ENCODE results near the gene TEKTIP1. TPM values are rescaled to one million over a fixed set of nuclear protein-coding genes. Genes with fewer than 3 reads are reported as not detected.
"Not testable (repeated sequence)": the region's sequence is repeated elsewhere in the genome, so short reads cannot be mapped to it uniquely, and the experiment has no call there.

Gene TEKTIP1
- polyA plus RNA-seq, 3 donors = 3.5 to 5.0 (median 4.3) TPM

GRCh38 chr19:3578390-3578789 lies 39.4 kb downstream of the TEKTIP1 start:
- no peak for DNase-seq (ENCODE audit: low read depth in 3 of 3, low spot score in 2 of 3)

- DNase-seq (ENCODE audit: low read depth in 3 of 3, low spot score in 2 of 3) = no peak
Measured at GRCh38 chr19:3580156-3580934, 41.4 kb downstream of the TEKTIP1 start.

DNA sequence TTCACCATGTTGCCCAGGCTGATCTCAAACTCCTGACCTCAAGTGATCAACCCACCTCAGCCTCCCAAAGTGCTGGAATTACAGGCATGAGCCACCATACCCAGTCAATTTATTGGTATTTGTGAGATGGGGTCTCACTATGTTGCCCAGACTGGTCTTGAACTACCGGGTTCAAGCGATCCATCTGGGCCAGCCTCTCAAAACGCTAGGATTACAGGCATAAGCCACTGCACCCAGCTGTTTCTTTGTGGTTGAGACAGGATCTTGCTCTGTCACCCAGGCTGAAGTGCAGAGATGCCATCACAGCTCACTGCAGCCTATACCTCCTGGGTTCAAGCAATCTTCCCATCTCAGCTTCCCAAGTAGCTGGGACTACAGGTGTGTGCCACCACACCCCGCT lies 42.8 kb downstream of the TEKTIP1 start:
- not testable (repeated sequence) for DNase-seq (ENCODE audit: low read depth in 3 of 3, low spot score in 2 of 3)

DNA sequence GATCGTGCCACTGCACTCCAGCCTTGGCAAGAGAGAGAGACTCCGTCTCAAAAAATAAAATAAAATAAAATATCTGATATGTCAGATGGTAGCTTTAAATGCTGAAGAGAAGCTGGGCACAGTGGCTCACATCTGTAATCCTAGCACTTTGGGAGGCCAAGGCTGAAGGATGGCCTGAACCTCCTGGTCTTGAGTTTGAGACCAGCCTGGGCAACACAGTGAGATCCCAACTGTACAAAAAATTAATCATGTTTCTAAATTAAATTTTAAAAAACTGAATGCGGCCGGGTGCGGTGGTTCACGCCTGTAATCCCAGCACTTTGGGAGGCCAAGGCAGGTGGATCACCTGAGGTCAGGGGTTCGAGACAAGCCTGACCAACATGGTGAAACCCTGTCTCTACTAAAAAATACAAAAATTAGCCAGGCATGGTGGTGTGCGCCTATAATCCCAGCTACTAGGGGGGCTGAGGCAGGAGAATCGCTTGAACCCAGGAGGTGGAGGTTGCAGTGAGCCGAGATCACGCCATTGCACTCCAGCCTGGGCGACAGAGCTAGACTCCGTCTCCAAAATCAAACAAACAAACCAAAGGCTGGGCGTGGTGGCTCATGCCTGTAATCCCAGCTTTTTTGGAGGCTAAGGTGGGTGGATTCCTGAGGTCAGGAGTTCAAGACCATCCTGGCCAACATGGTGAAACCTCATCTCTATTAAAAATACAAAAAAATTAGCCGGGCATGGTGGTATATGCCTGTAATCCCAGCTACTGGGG lies 45.2 kb downstream of the TEKTIP1 start:
- not testable (repeated sequence) for DNase-seq (ENCODE audit: low read depth in 3 of 3, low spot score in 2 of 3)

GRCh38 chr19:3585301-3586126 lies 46.5 kb downstream of the TEKTIP1 start, which contains the start of gene GIPC3:
Gene GIPC3, plus strand, starts transcription at chr19:3585478. Its CDS starts 120 bp downstream, at chr19:3585598.
- DNase-seq (ENCODE audit: low read depth in 3 of 3, low spot score in 2 of 3) = no peak

DNA sequence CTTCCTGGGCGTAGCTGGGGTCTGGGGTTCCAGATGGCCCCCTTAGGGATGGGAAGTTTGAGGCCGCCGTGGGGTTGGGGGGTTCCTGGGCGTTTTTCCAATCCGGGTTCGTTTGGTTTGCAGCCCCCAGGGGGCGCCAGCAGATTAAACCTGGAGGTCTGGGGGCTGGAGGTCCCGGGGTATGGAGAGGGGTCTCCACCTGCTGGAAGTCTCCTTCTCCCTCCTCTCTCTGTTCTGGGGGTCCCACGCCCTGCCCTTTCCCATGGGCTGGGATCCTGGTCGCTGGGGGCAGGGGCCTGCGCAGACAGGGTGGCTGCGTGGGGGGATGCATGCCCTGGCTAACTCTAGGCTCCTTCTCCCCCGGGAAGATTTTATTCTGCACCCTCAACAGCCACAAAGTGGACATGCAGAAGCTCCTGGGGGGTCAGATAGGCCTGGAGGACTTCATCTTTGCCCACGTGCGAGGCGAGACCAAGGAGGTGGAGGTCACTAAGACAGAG lies 47.2 kb downstream of the TEKTIP1 start:
- no peak for DNase-seq (ENCODE audit: low read depth in 3 of 3, low spot score in 2 of 3)

GRCh38 chr19:3586707-3587346 lies 47.9 kb downstream of the TEKTIP1 start:
- DNase-seq (ENCODE audit: low read depth in 3 of 3, low spot score in 2 of 3) = no peak

GRCh38 chr19:3589439-3589838 lies 50.5 kb downstream of the TEKTIP1 start:
- DNase-seq (ENCODE audit: low read depth in 3 of 3, low spot score in 2 of 3) = no peak

GRCh38 chr19:3589949-3590348 lies 51.0 kb downstream of the TEKTIP1 start:
- no peak for DNase-seq (ENCODE audit: low read depth in 3 of 3, low spot score in 2 of 3)

GRCh38 chr19:3590991-3591659 lies 52.2 kb downstream of the TEKTIP1 start:
- no peak for DNase-seq (ENCODE audit: low read depth in 3 of 3, low spot score in 2 of 3)

DNA sequence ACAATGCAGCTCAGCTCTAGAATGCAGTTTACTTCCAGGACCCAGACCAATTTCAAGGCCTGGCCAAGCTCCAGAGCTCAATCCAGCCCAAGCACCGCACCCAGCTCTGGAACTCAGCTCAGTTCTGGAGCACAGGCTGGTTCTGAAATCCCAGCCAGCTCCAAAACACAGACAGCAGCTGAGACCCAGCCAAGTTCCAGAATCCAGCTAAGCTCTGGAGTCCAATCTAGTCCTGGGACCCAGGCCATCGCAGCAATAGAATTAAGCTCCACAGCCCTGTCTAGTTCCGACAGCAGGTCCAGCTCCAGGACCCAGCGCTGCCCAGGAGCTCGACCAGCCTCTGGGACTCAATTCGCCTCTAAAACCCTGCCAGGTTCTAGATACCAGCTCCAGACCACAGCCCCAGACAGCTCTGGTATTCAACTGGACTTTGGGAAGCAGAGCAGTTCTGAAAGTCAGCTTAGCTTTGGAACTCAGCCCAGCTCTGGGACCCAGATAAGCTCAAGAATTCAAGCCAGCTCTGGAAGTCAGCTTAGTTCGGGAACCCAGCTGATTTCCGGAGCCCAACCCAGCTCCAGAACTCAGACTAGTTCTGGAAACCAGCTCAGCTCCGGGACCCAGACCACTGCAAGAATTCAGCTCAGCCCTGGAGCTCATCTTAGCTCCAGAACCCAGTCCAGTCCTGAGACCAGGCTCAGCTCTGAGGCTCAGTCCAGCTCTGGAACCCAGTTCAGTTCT lies 53.1 kb downstream of the TEKTIP1 start:
- no peak for DNase-seq (ENCODE audit: low read depth in 3 of 3, low spot score in 2 of 3)

DNA sequence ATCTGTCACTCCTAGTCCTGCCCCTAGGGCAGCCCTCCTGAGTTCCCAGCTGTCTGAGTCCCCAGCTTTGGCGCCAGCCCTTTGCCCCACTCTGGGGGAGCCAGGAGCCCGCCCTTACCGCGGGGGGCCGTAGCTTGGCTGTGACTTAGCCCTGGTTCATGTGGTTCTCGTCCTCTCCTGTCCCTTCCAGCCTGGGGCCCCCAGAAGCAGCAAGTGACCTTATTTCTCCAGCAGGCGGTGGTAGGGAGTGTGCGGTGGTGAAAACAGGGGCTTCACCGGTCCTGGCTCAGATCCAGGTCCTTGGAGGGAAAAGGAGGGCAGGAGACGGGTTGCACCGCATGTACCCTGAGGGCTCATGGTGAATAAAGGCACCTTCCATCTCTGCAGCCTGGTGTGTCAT lies 54.2 kb downstream of the TEKTIP1 start:
- DNase-seq (ENCODE audit: low read depth in 3 of 3, low spot score in 2 of 3) = no peak

Other genes starting within 250 kb of the TEKTIP1 start
- gene NFIC, start 172.6 kb upstream of the TEKTIP1 start, polyA plus RNA-seq (ENCODE audit: insufficient read length in 3 of 3) = 10 to 100 TPM; 16.2 to 20.4 (median 19.4) TPM
- gene SMIM24, start 58.6 kb upstream of the TEKTIP1 start, polyA plus RNA-seq (ENCODE audit: insufficient read length in 3 of 3) = 100 to 1,000 TPM; 436 to 628 (median 553) TPM
- not detected for gene SMIM44, start 55.7 kb upstream of the TEKTIP1 start, polyA plus RNA-seq (ENCODE audit: insufficient read length in 3 of 3)
- gene DOHH, start 38.5 kb upstream of the TEKTIP1 start, polyA plus RNA-seq (ENCODE audit: insufficient read length in 3 of 3) = 1 to 10 TPM; 5.8 to 7.0 (median 6.7) TPM
- 10 to 100 TPM; 40.2 to 48.1 (median 47.1) TPM for gene FZR1, start 32.9 kb upstream of the TEKTIP1 start, polyA plus RNA-seq (ENCODE audit: insufficient read length in 3 of 3)
- 10 to 100 TPM; 47.2 to 53.4 (median 48.2) TPM for gene MFSD12, start 18.4 kb downstream of the TEKTIP1 start, polyA plus RNA-seq (ENCODE audit: insufficient read length in 3 of 3)
- 10 to 100 TPM; 63.7 to 75.9 (median 64.9) TPM for gene HMG20B, start 33.8 kb downstream of the TEKTIP1 start, polyA plus RNA-seq (ENCODE audit: insufficient read length in 3 of 3)
- 1 to 10 TPM; 1.9 to 3.1 (median 2.8) TPM for gene GIPC3, start 46.3 kb downstream of the TEKTIP1 start, polyA plus RNA-seq (ENCODE audit: insufficient read length in 3 of 3)
- 1 to 10 TPM; 2.1 to 2.6 (median 2.3) TPM for gene TBXA2R, start 67.7 kb downstream of the TEKTIP1 start, polyA plus RNA-seq (ENCODE audit: insufficient read length in 3 of 3)
- gene CACTIN, start 87.6 kb downstream of the TEKTIP1 start, polyA plus RNA-seq (ENCODE audit: insufficient read length in 3 of 3) = 10 to 100 TPM; 17.8 to 19.3 (median 18.6) TPM
- gene PIP5K1C, start 161.3 kb downstream of the TEKTIP1 start, polyA plus RNA-seq (ENCODE audit: insufficient read length in 3 of 3) = 10 to 100 TPM; 16.9 to 19.5 (median 19.3) TPM
- gene TJP3, start 169.2 kb downstream of the TEKTIP1 start, polyA plus RNA-seq (ENCODE audit: insufficient read length in 3 of 3) = 1 to 10 TPM; 6.5 to 9.4 (median 9.1) TPM
- 10 to 100 TPM; 10.3 to 11.6 (median 11.3) TPM for gene APBA3, start 222.5 kb downstream of the TEKTIP1 start, polyA plus RNA-seq (ENCODE audit: insufficient read length in 3 of 3)
- gene MRPL54, start 223.5 kb downstream of the TEKTIP1 start, polyA plus RNA-seq (ENCODE audit: insufficient read length in 3 of 3) = 10 to 100 TPM; 30.5 to 31.9 (median 30.5) TPM
- gene RAX2, start 233.1 kb downstream of the TEKTIP1 start, polyA plus RNA-seq (ENCODE audit: insufficient read length in 3 of 3) = not detected
- gene MATK, start 247.2 kb downstream of the TEKTIP1 start, polyA plus RNA-seq (ENCODE audit: insufficient read length in 3 of 3) = 1 to 10 TPM in 2 of 3 donors, under 1 TPM in 1; 0.93 to 1.4 (median 1.0) TPM

Data from right renal cortex interstitium (tissue), 3 donors.